Osteocyte (in vitro differentiated cells): ENCODE measurements around the gene SEZ6L. TPM values are rescaled to one million over a fixed set of nuclear protein-coding genes. Genes with fewer than 3 reads are reported as not detected.
A peak's percentile ranks its signal among the peaks of the same experiment; 100 is the strongest.

Experiments used
- DNase-seq: peaks from one replicate; pipeline ENCODE4 v3.0.0; 2021; ENCODE audit warnings: mixed read lengths; ENCODE audit not compliant: unreplicated experiment; ENCODE audit errors: extremely low spot score
- H3K27ac Mint-ChIP-seq: one replicate; pipeline ENCODE4 v1.8.0; 2021; ENCODE audit warnings: mild to moderate bottlenecking, mixed read lengths; ENCODE audit not compliant: unreplicated experiment
- H3K27me3 Mint-ChIP-seq: one replicate; pipeline ENCODE4 v1.8.0; 2021; ENCODE audit warnings: mixed read lengths; ENCODE audit not compliant: unreplicated experiment
- H3K36me3 Mint-ChIP-seq: one replicate; pipeline ENCODE4 v1.8.0; 2021; ENCODE audit warnings: mixed read lengths; ENCODE audit not compliant: unreplicated experiment
- H3K4me1 Mint-ChIP-seq: one replicate; pipeline ENCODE4 v1.8.0; 2021; ENCODE audit warnings: mixed read lengths; ENCODE audit not compliant: unreplicated experiment
- H3K4me3 Mint-ChIP-seq: one replicate; pipeline ENCODE4 v1.8.0; 2021; ENCODE audit warnings: mild to moderate bottlenecking, moderate library complexity, mixed read lengths; ENCODE audit not compliant: unreplicated experiment
- H3K9me3 Mint-ChIP-seq: one replicate; pipeline ENCODE4 v1.8.0; 2021; ENCODE audit warnings: mixed read lengths; ENCODE audit not compliant: unreplicated experiment
- total RNA-seq: library from RNA; stranded (reverse); gene quantifications from 2 replicates; pipeline ENCODE4 v1.2.1, GENCODE V29; 2021
- TF ChIP-seq, protein P1 (sequence below): fragments of 200-600 bp; sonication (generic); IDR thresholded peaks from 2 replicates; pipeline ENCODE4 v1.5.0; 2021; ENCODE audit warnings: antibody characterized with exemption, mild to moderate bottlenecking, moderate library complexity

SEZ6L gene
- total RNA-seq, 1 donor from 2014 or later: not detected

DNA sequence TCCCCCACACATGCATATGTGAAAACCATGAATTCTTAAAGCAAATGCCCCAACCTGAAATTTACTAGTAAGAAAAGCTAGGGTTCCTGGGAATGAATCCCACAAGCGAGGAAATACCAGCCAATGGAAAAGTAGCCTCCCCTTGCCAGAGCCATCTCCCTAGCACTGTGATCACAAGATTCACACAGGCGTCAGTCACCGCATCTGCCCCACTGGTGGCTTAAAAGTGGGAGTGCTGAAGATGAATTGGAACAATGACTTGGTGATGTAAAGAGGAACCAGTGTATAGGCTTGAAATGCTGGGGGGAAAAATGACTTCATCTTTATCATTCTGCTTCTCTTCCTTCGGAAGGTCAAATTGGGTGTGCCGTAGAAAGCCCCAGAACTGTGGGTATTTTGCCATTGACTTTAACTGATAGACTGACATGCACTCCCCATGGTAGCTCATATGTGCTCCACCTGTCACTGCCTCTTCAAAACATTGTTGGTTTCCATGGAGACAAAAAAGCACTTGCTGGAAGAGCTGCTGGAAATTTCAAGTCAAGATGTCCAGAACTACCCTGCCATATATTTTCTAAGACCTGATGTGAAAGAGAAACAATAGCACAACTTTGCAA is 240.6 kb downstream of the SEZ6L start:
- TF ChIP-seq, protein P1, sequence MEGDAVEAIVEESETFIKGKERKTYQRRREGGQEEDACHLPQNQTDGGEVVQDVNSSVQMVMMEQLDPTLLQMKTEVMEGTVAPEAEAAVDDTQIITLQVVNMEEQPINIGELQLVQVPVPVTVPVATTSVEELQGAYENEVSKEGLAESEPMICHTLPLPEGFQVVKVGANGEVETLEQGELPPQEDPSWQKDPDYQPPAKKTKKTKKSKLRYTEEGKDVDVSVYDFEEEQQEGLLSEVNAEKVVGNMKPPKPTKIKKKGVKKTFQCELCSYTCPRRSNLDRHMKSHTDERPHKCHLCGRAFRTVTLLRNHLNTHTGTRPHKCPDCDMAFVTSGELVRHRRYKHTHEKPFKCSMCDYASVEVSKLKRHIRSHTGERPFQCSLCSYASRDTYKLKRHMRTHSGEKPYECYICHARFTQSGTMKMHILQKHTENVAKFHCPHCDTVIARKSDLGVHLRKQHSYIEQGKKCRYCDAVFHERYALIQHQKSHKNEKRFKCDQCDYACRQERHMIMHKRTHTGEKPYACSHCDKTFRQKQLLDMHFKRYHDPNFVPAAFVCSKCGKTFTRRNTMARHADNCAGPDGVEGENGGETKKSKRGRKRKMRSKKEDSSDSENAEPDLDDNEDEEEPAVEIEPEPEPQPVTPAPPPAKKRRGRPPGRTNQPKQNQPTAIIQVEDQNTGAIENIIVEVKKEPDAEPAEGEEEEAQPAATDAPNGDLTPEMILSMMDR: no peak
- Mint-ChIP-seq H3K36me3 (no peaks in the 10 kb centered on the region), H3K27ac (no peak overlapping the region), H3K27me3 (peaks cover 32% of the 10 kb centered on the region), H3K9me3 (no peaks in the 10 kb centered on the region), H3K4me3 (no peak overlapping the region), H3K4me1 (peaks cover 5% of the 10 kb centered on the region)
- DNase-seq: no peak

DNA sequence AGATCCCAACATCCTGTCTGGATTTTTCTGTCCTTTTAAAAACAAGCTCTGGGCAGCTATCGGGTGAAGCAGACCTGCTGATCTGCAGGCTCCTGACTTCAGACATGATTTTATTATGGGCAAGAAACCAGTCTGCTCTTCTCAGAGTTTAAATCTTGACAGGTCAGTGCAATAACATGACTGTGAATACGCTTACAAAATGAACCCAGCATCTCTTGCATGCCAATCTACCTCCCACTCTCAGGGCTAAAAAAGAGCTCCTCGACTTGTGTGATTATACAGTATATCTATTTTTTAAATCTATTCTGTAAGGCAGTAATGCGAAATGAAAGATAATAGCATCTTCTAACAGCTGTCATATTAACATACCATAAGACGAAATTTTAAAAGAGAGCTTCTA is 241.1 kb downstream of the SEZ6L start:
- no peak overlapping the region for H3K27ac Mint-ChIP-seq
- H3K4me3 Mint-ChIP-seq: no peak overlapping the region
- H3K27me3 Mint-ChIP-seq: peaks cover 31% of the 10 kb centered on the region
- H3K9me3 Mint-ChIP-seq: no peaks in the 10 kb centered on the region
- H3K36me3 Mint-ChIP-seq: no peaks in the 10 kb centered on the region
- TF ChIP-seq, protein P1: no peak
- H3K4me1 Mint-ChIP-seq: peaks cover under 1% of the 10 kb centered on the region
- DNase-seq: no peak

DNA sequence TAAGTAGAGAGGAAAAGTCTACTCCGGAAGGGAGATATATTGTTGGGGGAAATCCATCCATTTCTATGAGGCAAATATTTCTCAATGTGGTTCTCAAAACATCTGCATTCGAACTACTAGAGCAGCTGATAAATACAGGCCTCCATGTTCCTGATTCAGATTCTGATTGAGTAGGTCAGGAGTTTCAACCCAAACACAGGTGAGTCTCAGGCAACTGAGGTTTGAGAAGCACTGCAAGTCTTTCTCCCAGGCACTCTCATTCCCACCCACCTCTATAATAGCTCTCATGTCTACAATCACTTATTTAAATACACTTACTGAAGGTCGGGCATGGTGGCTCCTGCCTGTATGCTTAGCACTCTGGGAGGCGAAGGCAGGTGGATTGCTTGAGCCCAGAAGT is 245.1 kb downstream of the SEZ6L start:
- no peak overlapping the region for H3K27ac Mint-ChIP-seq
- H3K9me3 Mint-ChIP-seq: no peaks in the 10 kb centered on the region
- TF ChIP-seq, protein P1: no peak
- peaks cover 18% of the 10 kb centered on the region for H3K4me1 Mint-ChIP-seq
- H3K27me3 Mint-ChIP-seq: peaks cover 34% of the 10 kb centered on the region
- no peaks in the 10 kb centered on the region for H3K36me3 Mint-ChIP-seq
- no peak overlapping the region for H3K4me3 Mint-ChIP-seq
- no peak for DNase-seq

DNA sequence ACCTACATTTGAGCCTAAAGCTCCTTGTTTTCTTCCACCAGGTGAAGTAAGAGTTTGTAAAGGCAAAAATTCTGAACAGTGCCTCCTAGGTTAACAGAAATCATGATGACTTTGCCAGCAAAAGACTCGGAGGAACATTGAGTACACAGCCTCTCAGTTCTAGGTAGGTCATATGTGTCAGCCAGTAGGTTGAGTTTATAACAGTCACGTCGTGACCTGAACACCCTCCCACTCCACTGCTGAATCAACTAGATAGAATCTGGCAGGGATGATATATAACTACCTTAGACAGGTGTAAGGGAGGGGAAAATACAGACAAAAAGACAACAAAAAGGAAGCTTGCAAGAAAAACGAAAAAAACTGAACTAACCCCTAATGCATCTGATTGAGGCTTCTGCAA is 247.0 kb downstream of the SEZ6L start:
- Mint-ChIP-seq H3K27ac (peak overlapping the region; percentile 3), H3K9me3 (no peaks in the 10 kb centered on the region), H3K36me3 (no peaks in the 10 kb centered on the region), H3K27me3 (peaks cover 44% of the 10 kb centered on the region), H3K4me3 (no peak overlapping the region), H3K4me1 (peaks cover 18% of the 10 kb centered on the region)
- TF ChIP-seq, protein P1: no peak
- DNase-seq: no peak

DNA sequence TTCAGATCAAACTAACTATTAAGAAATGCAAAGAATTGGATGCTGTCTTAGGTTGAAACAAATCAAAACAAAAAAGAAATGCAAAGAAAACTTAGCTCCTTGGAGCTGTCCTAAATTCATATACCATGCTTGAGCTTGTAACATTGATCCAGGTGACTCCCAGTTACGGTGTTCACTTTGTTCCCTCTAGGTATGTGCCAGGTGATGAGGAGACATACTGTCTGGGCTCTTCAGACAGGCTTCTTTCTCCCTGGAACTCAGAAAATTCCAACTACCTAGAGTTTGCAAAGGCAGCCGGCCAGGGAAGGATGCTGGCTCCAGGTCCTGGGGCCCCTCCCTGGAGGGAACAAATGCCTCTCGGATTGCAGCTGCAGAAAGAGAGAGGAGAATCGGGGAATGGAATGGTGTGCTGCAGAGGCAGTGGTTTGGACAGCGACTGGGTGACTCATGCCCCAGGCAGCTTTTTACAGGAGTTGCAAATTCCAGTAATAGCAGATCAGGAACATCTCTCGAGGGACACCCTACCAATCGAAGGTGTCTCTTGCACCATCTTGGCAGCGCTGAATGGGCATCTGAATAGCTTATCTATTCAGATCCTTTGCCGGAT is 247.5 kb downstream of the SEZ6L start:
- peaks cover 18% of the 10 kb centered on the region for H3K4me1 Mint-ChIP-seq
- TF ChIP-seq, protein P1: no peak
- H3K4me3 Mint-ChIP-seq: no peak overlapping the region
- DNase-seq: no peak
- no peaks in the 10 kb centered on the region for H3K36me3 Mint-ChIP-seq
- peaks cover 48% of the 10 kb centered on the region for H3K27me3 Mint-ChIP-seq
- peak overlapping the region; percentile 3 for H3K27ac Mint-ChIP-seq
- H3K9me3 Mint-ChIP-seq: no peaks in the 10 kb centered on the region
